ENCODE data around the gene TAC4. TPM values are rescaled to one million over a fixed set of nuclear protein-coding genes. Genes with fewer than 3 reads are reported as not detected.

Gene TAC4
- total and polyA plus RNA-seq, 2 donors (not counting 1 experiment from before 2014, with no cell fraction given): not detected

- no peak overlapping the region for H3K9ac ChIP-seq (ENCODE audit: insufficient read depth, low read length)
- H3K9me3 ChIP-seq (ENCODE audit: control insufficient read depth, insufficient read depth, low read depth, low read length): no peaks in the 10 kb centered on the region
- H3K36me3 ChIP-seq (ENCODE audit: control insufficient read depth, insufficient read depth, low read length): no peaks in the 10 kb centered on the region
- H3K4me2 ChIP-seq (ENCODE audit: extremely low read depth, insufficient read depth, low read length): no peak overlapping the region
- TF ChIP-seq EZH2 (IDR thresholded peaks at IDR 0.05; ENCODE audit: low read length, missing control alignments) (no peak), CTCF (conservative IDR thresholded peaks at IDR 0.05 in 1 of 2, IDR thresholded peaks at IDR 0.05 in 1 of 2; ENCODE audit: low read depth in 1 of 2, low read length in 2 of 2) (no peak)
- no peaks in the 10 kb centered on the region for H3K4me1 ChIP-seq (ENCODE audit: control insufficient read depth, extremely low read depth, insufficient read depth, low read length)
- H3K4me3 ChIP-seq (replicated peaks in 1 of 4; ENCODE audit: control extremely low read depth in 1 of 4, insufficient read depth in 1 of 4, low read depth in 3 of 4, low read length in 4 of 4): no peak overlapping the region
- no peaks in the 10 kb centered on the region for H4K20me1 ChIP-seq (ENCODE audit: control insufficient read depth, extremely low read depth, insufficient read depth, low read length)
- H3K27ac ChIP-seq (ENCODE audit: insufficient read depth, low read length): no peak overlapping the region
- no peaks in the 10 kb centered on the region for H3K79me2 ChIP-seq (ENCODE audit: control insufficient read depth, insufficient read depth, low read length)
- no peak for DNase-seq (ENCODE audit: low read depth in 2 of 2)
- peaks cover 7% of the 10 kb centered on the region for H3K27me3 ChIP-seq (ENCODE audit: control insufficient read depth, insufficient read depth, low read length)
- no peak overlapping the region for H2AFZ ChIP-seq (ENCODE audit: low read length)
These were observed 12.4 kb upstream of the TAC4 start for GRCh38 chr17:49859991-49860953.

- TF ChIP-seq EZH2 (IDR thresholded peaks at IDR 0.05; ENCODE audit: low read length, missing control alignments): no peak
- TF ChIP-seq CTCF (conservative IDR thresholded peaks at IDR 0.05 in 1 of 2, IDR thresholded peaks at IDR 0.05 in 1 of 2; ENCODE audit: low read depth in 1 of 2, low read length in 2 of 2): no peak
- H3K27ac ChIP-seq (ENCODE audit: insufficient read depth, low read length): no peak overlapping the region
These were observed 10.9 kb upstream of the TAC4 start for GRCh38 chr17:49858796-49859195.

DNA sequence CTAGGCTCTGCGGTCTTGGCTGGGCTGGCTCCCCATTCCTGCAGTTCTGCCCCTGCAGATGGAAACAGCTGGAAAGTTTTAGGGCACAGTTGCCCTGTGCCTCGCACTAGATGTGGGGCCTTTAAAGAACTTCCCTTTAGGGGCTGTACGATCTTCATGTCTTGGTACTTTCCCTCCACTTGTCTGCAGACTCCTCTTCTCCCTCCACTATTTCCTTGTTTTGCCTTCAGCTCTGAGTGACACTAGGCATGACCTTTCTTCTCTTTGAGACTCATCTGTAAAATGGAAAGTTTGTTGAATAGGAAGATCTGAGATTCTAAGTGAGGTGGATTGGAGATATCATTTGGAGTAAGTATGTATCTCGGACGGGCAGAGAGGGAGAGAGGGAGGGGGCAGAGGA, 6.3 kb upstream of the TAC4 start:
- H3K4me3 ChIP-seq (replicated peaks in 1 of 4; ENCODE audit: control extremely low read depth in 1 of 4, insufficient read depth in 1 of 4, low read depth in 3 of 4, low read length in 4 of 4): no peak overlapping the region
- peaks cover 2% of the 10 kb centered on the region for H3K4me1 ChIP-seq (ENCODE audit: control insufficient read depth, extremely low read depth, insufficient read depth, low read length)
- no peaks in the 10 kb centered on the region for H3K9me3 ChIP-seq (ENCODE audit: control insufficient read depth, insufficient read depth, low read depth, low read length)
- peaks cover 5% of the 10 kb centered on the region for H3K27me3 ChIP-seq (ENCODE audit: control insufficient read depth, insufficient read depth, low read length)
- no peak for TF ChIP-seq EZH2 (IDR thresholded peaks at IDR 0.05; ENCODE audit: low read length, missing control alignments)
- TF ChIP-seq CTCF (conservative IDR thresholded peaks at IDR 0.05 in 1 of 2, IDR thresholded peaks at IDR 0.05 in 1 of 2; ENCODE audit: low read depth in 1 of 2, low read length in 2 of 2): no peak
- H3K79me2 ChIP-seq (ENCODE audit: control insufficient read depth, insufficient read depth, low read length): no peaks in the 10 kb centered on the region
- no peak overlapping the region for H3K27ac ChIP-seq (ENCODE audit: insufficient read depth, low read length)
- H2AFZ ChIP-seq (ENCODE audit: low read length): no peak overlapping the region
- H3K4me2 ChIP-seq (ENCODE audit: extremely low read depth, insufficient read depth, low read length): no peak overlapping the region
- DNase-seq (ENCODE audit: low read depth in 2 of 2): no peak
- H3K36me3 ChIP-seq (ENCODE audit: control insufficient read depth, insufficient read depth, low read length): no peaks in the 10 kb centered on the region
- H4K20me1 ChIP-seq (ENCODE audit: control insufficient read depth, extremely low read depth, insufficient read depth, low read length): no peaks in the 10 kb centered on the region
- no peak overlapping the region for H3K9ac ChIP-seq (ENCODE audit: insufficient read depth, low read length)

More at GRCh38 chr17:49858796-49859195, 10.9 kb upstream of the TAC4 start:
- no peaks in the 10 kb centered on the region for H3K79me2 ChIP-seq (ENCODE audit: control insufficient read depth, insufficient read depth, low read length)
- H3K4me1 ChIP-seq (ENCODE audit: control insufficient read depth, extremely low read depth, insufficient read depth, low read length): no peaks in the 10 kb centered on the region
- no peaks in the 10 kb centered on the region for H4K20me1 ChIP-seq (ENCODE audit: control insufficient read depth, extremely low read depth, insufficient read depth, low read length)
- no peak overlapping the region for H3K4me3 ChIP-seq (replicated peaks in 1 of 4; ENCODE audit: control extremely low read depth in 1 of 4, insufficient read depth in 1 of 4, low read depth in 3 of 4, low read length in 4 of 4)
- H3K27me3 ChIP-seq (ENCODE audit: control insufficient read depth, insufficient read depth, low read length): peaks cover 9% of the 10 kb centered on the region
- H2AFZ ChIP-seq (ENCODE audit: low read length): no peak overlapping the region
- no peak overlapping the region for H3K9ac ChIP-seq (ENCODE audit: insufficient read depth, low read length)
- no peaks in the 10 kb centered on the region for H3K9me3 ChIP-seq (ENCODE audit: control insufficient read depth, insufficient read depth, low read depth, low read length)
- no peaks in the 10 kb centered on the region for H3K36me3 ChIP-seq (ENCODE audit: control insufficient read depth, insufficient read depth, low read length)
- no peak overlapping the region for H3K4me2 ChIP-seq (ENCODE audit: extremely low read depth, insufficient read depth, low read length)
- DNase-seq (ENCODE audit: low read depth in 2 of 2): no peak
